HG03469 (cell line): ENCODE measurements around the gene CDH23.

Source experiments
- ATAC-seq: cut with Tn5 transposase; IDR thresholded peaks from one replicate; pipeline ENCODE4 v1.9.1; 2021; ENCODE audit warnings: mild to moderate bottlenecking, moderate library complexity, moderate number of reproducible peaks; ENCODE audit not compliant: unreplicated experiment

Gene CDH23

GRCh38 chr10:71480662-71481061 lies 83.9 kb downstream of the CDH23 start:
- no peak for ATAC-seq

GRCh38 chr10:71481746-71482410 lies 85.2 kb downstream of the CDH23 start:
- ATAC-seq: no peak

- ATAC-seq: no peak
Measured at GRCh38 chr10:71482620-71483019, 85.9 kb downstream of the CDH23 start.

GRCh38 chr10:71483135-71483534 lies 86.4 kb downstream of the CDH23 start:
- no peak for ATAC-seq

GRCh38 chr10:71483885-71484751 lies 87.4 kb downstream of the CDH23 start:
- no peak for ATAC-seq

- no peak for ATAC-seq
Measured at GRCh38 chr10:71486484-71487114, 89.9 kb downstream of the CDH23 start.

GRCh38 chr10:71487726-71488125 lies 91.0 kb downstream of the CDH23 start:
- no peak for ATAC-seq

GRCh38 chr10:71489077-71489476 lies 92.4 kb downstream of the CDH23 start:
- no peak for ATAC-seq

- ATAC-seq: no peak
Measured at GRCh38 chr10:71492872-71493271, 96.2 kb downstream of the CDH23 start.

GRCh38 chr10:71493741-71494140 lies 97.0 kb downstream of the CDH23 start:
- no peak for ATAC-seq

- ATAC-seq: no peak
Measured at GRCh38 chr10:71494476-71494875, 97.8 kb downstream of the CDH23 start.

- ATAC-seq: no peak
Measured at GRCh38 chr10:71494980-71495381, 98.3 kb downstream of the CDH23 start.

GRCh38 chr10:71496927-71497762 lies 100.4 kb downstream of the CDH23 start:
- no peak for ATAC-seq

- no peak for ATAC-seq
Measured at GRCh38 chr10:71497763-71498326, 101.1 kb downstream of the CDH23 start.

- no peak for ATAC-seq
Measured at GRCh38 chr10:71501402-71501801, 104.7 kb downstream of the CDH23 start.

- no peak for ATAC-seq
Measured at GRCh38 chr10:71502190-71502589, 105.5 kb downstream of the CDH23 start.

- ATAC-seq: no peak
Measured at GRCh38 chr10:71502851-71503250, 106.1 kb downstream of the CDH23 start.

- ATAC-seq: no peak
Measured at GRCh38 chr10:71504168-71504567, 107.4 kb downstream of the CDH23 start.

- no peak for ATAC-seq
Measured at GRCh38 chr10:71504570-71504969, 107.8 kb downstream of the CDH23 start.

- ATAC-seq: no peak
Measured at GRCh38 chr10:71505862-71506261, 109.1 kb downstream of the CDH23 start.

GRCh38 chr10:71509444-71509843 lies 112.7 kb downstream of the CDH23 start:
- no peak for ATAC-seq
